CD1c-positive myeloid dendritic cell (primary cell): Measurements from ENCODE around the gene SLC39A13.

Experiments
- DNase-seq: peaks from one replicate; pipeline ENCODE4 v3.0.0-alpha.2; 2016; ENCODE audit errors: extremely low spot score

The SLC39A13 gene

GRCh38 chr11:47384498-47384897, 23.9 kb upstream of the SLC39A13 start:
- no peak for DNase-seq

DNA sequence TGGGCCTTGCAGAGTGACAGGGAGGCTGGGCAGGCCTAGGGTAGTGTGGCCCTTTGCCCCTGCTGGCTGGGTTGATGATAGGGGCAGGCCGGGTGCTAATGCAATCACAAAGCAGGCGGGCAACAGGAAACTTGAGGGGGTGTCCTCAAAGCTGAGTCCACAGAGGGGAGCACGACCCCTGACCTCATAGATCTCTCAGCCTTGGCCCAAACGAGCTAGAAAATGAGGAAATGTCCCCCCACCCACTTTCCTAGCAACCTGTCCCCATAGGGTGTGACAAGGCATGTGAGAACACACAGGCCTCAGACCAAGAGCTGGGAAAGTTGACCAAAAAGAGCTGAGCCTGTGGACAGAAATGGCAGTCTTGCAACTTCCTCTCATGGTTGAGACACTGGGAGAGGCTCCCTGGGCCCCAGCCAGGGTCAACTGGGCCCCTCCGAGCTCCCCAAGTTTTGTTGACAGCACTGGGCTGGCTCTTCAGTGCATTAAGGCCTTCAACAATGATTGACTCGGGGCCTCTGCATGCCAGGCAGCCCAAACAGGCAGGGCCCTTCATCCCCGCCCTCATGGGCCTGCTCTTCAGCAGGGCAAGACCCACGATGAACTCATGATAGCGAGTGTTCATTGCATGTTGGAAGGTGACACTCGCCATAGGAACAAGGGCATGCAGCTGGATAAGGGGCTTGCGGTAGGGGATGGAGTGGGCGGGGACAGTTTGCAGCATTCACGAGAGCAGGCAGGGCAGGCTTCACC, 20.3 kb upstream of the SLC39A13 start:
- peak; percentile 93 for DNase-seq

- DNase-seq = no peak
Measured at GRCh38 chr11:47388697-47389576, 19.5 kb upstream of the SLC39A13 start.

DNA sequence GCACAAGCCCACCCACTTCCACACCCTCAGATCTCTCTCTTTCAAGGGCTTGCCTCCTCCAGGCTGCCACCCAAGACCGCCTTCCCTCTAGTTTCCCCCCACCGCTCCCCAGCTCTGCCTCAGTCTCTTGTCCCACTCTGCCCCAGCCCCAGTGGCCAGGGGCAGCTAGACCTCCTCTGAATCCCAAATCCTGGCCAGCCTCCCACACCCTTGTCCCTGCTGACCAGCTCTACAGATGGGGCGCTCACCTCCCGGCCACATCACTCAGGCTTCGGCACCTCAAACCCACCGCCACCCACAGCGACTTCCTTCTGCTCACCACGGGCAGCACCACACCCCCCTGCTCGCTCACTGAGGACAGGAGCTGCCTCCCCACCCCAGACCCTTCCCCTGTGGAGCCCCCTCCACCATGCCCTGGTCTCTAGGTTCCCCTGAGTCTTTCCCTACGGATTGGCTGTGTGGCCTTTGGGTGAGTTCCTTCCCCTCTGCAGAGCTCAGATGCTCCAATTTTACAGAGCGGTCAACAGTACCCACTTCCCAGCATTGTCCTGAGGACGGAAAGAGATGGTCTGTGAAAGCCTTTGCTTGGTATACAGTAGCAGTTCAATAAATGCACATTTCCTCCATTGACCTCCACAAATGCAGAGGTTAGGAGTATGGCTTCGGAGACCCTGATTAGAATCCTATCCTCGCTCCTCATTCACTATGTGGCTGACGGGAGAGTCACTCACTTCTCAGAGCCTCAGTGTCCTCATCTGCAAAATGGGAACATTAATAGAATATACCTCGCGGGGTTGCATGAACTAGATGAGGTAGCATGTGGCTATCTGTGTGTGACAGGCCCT, 18.6 kb upstream of the SLC39A13 start:
- DNase-seq = peak; percentile 46

- DNase-seq = no peak
Measured at GRCh38 chr11:47390422-47390760, 18.0 kb upstream of the SLC39A13 start.

GRCh38 chr11:47391077-47391583, 17.3 kb upstream of the SLC39A13 start:
- DNase-seq = peak; percentile 95

DNA sequence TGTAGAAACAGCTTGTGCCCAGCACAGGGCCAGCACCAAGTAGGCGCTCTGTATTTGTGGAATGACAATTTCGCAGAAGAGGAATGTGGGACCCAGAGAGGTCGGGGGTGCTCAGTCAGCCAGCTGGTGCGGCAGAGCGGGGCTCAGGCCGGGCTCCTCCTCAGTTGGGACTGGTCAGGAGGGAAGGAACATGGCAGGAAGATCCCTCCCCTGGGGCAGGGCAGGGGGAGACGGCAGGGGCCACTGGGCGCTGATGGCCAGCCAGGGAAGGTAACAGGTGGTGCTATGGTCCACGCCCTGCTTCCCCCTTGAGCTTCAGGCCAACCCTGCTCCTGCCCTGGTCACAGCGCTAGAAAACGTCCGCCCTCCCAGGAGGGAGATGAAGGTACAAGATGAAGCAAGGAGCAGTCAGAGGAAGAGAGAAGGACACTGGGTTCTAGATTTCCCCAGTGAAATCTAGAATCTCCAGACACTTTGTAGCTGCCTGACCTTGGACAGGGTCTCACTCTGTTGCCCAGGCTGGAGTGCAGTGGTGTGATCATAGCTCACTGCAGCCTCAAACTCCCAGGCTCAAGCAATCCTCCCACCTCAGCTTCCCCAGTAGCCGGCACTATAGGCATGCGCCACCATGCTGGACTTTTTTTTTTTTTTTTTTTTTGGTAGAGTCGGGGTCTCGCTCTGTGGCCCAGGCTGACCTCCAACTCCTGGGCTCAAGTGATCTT, 16.5 kb upstream of the SLC39A13 start:
- no peak for DNase-seq

DNA sequence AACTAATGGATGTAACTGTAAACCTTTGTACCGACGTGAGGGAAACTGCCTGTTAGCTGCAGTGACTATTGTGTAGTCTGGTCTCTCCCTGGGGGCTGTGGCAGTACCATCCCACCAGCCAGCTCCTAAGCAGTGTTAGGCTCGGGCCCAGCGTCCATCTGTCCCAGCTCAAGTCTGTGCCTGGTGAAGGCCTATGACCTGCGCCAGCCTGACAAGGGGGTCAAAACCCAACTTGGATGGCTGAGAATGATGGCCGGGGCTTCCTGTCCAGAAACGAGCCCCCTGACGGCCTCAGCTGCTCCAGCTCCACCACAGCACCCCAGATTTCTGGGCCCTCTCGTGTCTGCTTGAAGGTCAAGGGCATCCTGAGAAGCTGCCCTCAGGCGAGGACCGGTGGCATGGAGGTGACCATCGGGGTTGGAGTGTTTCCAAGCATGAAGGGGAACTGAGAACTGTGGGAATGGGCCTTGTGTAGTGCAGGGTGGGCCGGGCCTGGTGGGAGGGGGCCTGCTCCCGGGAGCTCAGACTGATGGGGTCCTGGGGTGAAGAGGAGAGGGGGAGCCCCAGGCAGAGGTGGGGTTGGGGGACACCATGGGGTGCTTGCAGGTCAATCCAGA, 15.7 kb upstream of the SLC39A13 start:
- DNase-seq = peak; percentile 79

DNA sequence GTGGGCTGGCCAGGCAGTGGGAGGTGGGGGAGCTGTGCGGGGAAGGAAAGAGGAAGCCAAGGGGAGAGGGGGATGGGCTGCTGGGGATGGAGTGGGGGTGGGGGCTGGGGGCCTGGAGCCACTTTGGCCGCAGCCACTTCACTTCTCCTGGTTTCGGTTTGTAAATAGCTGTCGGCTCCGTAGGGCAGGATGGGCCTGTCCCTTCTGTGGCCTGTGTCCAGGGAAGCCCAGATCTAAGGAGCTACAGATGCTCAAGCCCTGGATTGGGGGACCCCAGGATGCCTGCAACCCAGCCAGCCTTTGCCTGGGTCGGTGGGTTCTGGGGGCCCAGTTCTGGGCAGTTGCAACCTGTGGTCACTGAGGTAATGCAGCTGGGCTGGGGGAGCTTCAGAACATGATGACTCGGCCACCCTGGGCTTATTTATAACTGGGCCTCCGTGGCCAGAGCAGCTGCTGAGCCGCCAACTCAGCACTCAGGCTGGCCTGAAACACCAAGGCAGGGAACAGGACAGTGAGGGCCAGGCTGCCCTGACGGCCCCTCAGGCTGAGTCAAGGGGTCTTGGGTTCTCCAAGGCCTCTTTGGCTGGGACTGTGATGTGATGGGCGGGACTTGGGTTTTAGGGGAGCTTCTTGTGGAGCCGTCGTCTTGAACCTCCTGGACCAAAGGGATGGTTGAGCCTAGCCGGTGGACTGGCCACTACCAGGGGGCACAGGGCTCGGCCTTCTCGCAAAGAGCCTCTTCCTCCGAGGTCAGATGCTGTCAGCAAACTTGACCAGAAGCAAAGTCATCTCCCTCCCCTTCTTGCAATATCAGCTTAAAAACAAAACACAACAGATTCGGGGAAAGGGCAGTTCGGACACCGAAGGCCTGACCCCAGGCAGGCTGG, 15.0 kb upstream of the SLC39A13 start:
- peak; percentile 73 for DNase-seq

- peak; percentile 84 for DNase-seq
Measured at GRCh38 chr11:47394050-47394321, 14.4 kb upstream of the SLC39A13 start.

GRCh38 chr11:47394322-47395222, 13.8 kb upstream of the SLC39A13 start:
- DNase-seq = peak; percentile 93

GRCh38 chr11:47395223-47396048, 13.0 kb upstream of the SLC39A13 start:
- DNase-seq = peak; percentile 53

GRCh38 chr11:47396049-47396320, 12.4 kb upstream of the SLC39A13 start:
- no peak for DNase-seq

GRCh38 chr11:47398011-47398410, 10.4 kb upstream of the SLC39A13 start:
- DNase-seq = no peak

GRCh38 chr11:47398551-47398950, 9.8 kb upstream of the SLC39A13 start:
- no peak for DNase-seq

DNA sequence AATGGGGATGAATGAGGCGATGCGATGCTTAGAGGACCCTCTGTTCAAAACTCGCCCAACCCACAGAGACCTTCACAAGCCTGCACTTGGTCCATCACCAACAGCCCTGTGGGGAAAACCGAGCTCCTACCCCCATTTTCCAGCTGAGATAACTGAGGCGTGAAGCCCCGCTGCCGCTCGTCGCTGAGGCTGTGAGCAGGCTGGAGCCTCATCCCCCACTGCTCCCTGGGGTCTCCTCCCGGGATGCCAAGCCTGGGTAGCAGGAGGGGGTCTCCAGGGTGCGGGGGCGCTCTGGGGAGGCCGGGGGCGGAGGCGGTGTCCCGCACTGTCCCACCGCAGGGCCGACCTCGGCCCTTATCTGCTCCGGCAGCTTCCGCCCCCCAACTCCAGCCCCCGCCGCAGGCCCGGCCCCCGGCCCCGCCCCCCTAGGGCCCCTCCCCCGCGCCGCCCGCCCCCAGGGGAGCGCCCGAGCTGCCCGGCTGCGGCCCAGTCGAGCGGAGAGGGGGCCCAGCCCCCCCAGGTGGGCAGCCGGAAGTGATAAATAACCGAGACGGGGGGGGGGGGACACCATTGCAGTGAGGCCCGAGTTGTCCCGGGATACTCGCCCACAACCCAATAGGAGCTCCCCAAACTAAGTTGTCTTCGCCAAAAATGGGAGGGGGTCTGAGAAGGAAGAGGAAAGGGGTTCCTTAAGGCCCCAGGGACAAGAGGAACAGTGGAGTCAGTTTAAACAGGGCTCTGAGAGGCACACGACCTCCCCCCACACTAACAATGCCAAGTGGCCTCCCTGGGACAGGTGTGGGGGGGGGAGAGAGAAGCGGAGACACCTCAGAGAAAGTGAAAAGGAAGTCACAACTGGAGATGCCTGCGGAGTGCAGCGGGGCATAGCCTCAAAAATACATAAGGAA, 8.3 kb upstream of the SLC39A13 start:
- peak; percentile 6 for DNase-seq

GRCh38 chr11:47400768-47401279, 7.6 kb upstream of the SLC39A13 start:
- DNase-seq = peak; percentile 27
